GM12875 (cell line): ENCODE measurements around the gene KCNQ2.

Experiments
- H3K4me3 ChIP-seq: one replicate; pipeline ENCODE4 v1.5.1; 2011; ENCODE audit warnings: low read depth, low read length, control low read depth
- TF ChIP-seq, protein P1 (sequence below): IDR thresholded peaks from 2 replicates; pipeline ENCODE4 v1.5.1; 2011; ENCODE audit warnings: low read depth, mild to moderate bottlenecking, control low read depth, inconsistent platforms, low read length, moderate library complexity, borderline replicate concordance; ENCODE audit not compliant: insufficient read depth

KCNQ2 gene

DNA sequence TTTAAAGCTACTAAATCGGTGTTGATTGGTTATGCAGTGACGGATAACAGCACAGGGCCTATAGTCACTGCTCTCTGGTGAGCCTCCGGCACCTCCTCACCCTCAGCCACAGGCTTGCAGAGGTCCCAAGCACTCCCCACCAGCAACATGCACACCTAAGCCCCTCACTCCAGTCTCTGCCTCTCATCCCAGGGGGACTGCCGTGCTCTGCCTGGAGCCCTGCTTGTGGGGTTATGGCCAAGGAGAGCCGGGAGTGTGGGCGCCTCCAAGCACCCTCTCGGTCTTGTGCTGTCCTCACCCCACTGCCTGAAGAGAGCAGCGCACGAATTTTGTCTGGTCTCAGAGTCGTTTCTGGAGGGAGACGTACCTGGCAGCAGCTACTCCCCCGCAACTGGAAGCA, 33.3 kb upstream of the KCNQ2 start:
- TF ChIP-seq, protein P1, sequence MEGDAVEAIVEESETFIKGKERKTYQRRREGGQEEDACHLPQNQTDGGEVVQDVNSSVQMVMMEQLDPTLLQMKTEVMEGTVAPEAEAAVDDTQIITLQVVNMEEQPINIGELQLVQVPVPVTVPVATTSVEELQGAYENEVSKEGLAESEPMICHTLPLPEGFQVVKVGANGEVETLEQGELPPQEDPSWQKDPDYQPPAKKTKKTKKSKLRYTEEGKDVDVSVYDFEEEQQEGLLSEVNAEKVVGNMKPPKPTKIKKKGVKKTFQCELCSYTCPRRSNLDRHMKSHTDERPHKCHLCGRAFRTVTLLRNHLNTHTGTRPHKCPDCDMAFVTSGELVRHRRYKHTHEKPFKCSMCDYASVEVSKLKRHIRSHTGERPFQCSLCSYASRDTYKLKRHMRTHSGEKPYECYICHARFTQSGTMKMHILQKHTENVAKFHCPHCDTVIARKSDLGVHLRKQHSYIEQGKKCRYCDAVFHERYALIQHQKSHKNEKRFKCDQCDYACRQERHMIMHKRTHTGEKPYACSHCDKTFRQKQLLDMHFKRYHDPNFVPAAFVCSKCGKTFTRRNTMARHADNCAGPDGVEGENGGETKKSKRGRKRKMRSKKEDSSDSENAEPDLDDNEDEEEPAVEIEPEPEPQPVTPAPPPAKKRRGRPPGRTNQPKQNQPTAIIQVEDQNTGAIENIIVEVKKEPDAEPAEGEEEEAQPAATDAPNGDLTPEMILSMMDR, result no peak
- H3K4me3 ChIP-seq, result no peak overlapping the region

DNA sequence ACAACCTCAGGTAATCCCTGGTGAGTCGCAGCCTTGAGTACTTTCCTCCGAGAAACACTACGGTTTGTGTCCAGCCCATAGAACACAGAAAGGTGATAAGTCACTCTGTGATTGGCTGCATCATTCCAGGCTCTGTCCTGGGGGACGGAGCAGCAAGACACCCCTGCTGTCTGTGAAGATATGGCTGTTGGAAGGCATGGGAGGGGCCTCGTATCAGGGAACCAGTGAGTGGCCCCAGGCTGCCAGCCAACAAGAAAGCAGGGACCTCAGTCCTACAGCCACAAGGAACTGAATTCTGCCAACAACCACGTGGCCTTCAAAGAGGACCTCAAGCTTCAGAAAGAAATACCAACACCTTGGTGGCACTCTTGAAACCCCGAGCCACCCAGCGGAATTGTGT, 32.8 kb upstream of the KCNQ2 start:
- TF ChIP-seq, protein P1, result no peak
- no peak overlapping the region for H3K4me3 ChIP-seq

DNA sequence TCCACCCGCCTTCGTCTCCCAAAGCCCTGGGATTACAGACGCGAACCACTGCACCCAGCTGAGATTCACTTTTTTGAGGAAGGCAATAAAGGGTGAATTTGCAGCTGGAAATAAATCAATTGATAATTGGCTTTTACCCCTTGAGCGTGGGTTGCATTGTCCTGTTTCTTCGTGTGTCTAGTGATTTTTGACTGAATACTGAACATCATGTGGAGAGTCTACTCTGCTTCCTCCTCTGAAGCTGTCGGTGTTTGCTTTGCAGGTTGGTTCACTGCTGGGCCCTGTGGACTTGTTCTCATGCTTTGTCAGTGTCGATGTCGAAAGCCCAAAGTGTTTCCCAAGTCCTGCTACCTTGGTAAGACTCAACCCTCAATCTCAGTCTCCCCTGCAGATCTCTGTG, 32.2 kb upstream of the KCNQ2 start:
- no peak overlapping the region for H3K4me3 ChIP-seq
- TF ChIP-seq, protein P1, result no peak

DNA sequence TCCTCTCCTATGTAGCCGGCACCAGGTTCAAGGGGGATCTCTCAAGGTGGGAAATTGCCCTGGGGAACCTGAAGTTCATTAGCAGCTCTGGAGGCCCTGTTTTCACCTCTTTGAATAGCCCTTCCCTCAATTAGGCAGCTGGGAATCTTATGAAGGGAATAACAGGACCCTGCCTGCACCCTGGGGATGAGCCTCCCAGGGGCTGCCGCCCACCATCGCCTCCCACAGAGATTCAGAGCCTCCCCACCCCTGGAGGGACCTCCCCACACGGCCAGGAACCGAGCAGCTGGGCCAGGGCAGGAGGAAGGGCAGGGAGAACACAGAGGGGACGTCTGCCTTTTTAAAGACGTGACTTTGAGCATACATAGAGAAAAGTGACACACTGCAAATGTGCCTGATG, 31.1 kb upstream of the KCNQ2 start:
- TF ChIP-seq, protein P1, result no peak
- H3K4me3 ChIP-seq, result no peak overlapping the region

DNA sequence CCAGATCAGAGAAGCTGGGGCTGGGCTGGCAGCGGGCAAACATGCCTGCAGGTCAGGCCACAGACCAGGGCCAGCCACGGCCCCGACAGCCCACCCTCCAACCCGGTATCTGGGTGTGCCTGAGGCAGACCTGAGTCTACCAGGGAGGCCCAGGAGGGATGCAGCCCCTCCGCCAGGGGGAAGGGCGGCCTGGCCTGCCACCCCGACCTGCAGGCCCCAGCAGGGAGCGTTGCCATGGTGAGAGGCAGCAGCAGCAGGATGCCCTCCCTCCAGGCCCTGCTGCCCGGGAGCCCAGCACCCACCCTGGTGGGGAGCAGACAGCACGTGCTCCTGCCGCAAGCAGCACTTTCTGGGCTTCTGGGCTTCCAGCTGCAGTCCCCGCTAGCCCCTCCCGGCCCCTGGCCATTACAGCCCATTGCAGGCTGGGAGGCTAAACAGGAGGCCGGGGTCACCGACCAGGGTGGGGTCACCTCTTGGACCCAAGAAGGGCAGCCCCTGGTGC, 30.3 kb upstream of the KCNQ2 start:
- no peak overlapping the region for H3K4me3 ChIP-seq

DNA sequence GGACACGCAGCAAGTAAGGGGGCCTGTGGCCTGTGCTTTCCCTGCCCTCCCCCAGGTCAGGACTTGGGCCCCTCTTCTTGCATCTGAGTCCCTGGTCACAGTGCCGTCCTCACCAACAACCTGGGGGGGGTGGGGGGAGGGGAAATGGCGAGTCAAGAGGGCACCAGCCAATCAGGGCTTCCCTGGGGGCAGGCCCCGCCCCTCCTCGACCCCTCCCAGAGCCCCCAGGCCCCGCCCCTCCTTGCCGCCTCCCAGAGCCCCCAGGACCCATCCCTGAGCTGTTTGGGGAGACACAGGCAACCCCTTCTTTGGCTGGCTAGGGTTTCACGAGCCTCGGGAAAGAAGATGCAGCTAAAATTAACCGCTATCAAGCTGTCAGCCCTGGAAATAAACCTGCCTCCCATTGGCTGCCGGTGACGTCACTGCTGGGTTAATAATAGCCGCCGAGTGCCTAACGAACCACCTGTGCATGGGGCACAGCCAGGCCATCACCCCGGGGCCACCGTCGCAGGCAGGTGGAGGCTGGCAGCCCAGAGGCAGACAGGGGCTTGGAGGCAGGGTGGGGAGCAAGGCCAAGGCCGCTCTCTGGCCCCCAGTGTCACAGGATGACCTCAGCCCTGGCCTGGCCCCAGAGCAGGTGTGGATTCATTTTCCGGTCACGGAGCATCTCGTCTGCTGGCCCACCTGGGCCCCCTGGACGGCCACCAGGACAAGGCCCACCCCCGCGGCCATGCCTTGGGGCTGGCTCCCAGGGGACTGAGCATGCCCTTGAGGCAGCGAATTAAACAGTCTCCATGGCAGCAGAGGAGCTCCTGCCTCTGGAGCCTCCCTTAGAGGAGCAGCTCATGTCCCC, 29.6 kb upstream of the KCNQ2 start:
- H3K4me3 ChIP-seq, result no peak overlapping the region
- TF ChIP-seq, protein P1, result no peak

More for the DNA sequence above, 30.3 kb upstream of the KCNQ2 start:
- TF ChIP-seq, protein P1, result no peak

DNA sequence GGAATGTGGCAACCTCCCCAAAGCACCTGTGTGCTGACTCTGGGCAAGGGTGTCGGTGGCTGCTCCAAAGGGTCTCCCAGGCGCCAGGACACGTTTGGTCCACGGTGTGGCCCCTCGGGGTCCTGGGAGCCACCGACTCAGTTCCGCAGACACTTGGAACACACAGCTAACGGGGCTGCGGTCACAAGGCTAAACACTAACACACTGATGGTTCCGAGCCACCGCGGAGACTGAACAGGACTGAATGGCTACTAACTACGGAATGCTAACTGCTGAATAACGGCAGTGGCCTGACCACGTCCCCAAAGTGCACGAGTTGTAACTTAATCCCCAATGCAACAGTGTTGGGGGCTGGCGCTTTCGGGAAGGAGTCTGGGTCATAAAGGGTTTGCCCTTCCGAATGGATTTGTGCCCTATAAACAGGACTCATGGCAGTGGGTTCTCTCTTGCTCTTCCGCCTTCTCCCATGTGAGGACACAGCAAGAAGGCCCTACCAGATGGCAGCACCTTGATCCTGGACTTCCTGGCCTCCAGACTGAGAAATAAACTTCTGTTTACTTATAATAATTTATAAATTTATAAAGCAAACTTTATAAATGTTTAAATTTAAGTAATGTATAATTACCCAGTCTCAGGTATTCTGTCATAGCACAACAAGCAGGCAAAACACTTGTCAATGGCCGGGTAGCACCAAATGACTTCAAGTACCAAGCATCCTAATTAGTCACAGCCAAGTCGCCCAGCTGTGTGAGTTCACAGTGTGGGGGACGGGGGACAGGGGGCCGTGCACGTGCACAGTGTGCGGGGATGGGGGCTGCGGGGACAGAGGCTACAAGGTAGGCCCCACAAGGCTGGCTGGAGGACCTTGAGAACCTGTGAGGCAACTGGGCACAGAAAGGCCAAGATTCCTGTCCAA, 28.7 kb upstream of the KCNQ2 start:
- no peak overlapping the region for H3K4me3 ChIP-seq
- TF ChIP-seq, protein P1, result no peak
